H1 (cell line): ENCODE data around the gene ADCY7.

Source experiments
- ASH2L ChIP-seq: fragments of 200-600, 300-600 bp; sonication (generic); IDR thresholded peaks from one replicate; pipeline ENCODE4 v1.7.1; 2017; ENCODE audit warnings: low read length
- CBX8 ChIP-seq: fragments of 300-800, 300-1000 bp; sonication (generic); IDR thresholded peaks from 2 replicates; pipeline ENCODE4 v1.7.1; 2016; ENCODE audit warnings: low read depth, low read length, borderline replicate concordance
- JUND ChIP-seq: IDR thresholded peaks from 2 replicates; pipeline ENCODE4 v1.6.1; 2011; ENCODE audit warnings: mild to moderate bottlenecking, improper control_type of control experiment, low read length
- KDM4A ChIP-seq: IDR thresholded peaks from one replicate; pipeline ENCODE4 v1.7.1; 2012; ENCODE audit warnings: low read depth, mild to moderate bottlenecking, moderate library complexity, low read length, inconsistent platforms; ENCODE audit not compliant: severe bottlenecking
- NRF1 ChIP-seq: IDR thresholded peaks from 2 replicates; pipeline ENCODE4 v1.6.1; 2011; ENCODE audit warnings: mild to moderate bottlenecking, low read depth, low read length, improper control_type of control experiment
- POLR2A ChIP-seq, 2 experiments: IDR thresholded peaks; 1 replicate in 1 of 2; 2 replicates in 1 of 2; pipeline ENCODE4 v1.6.1; 2011; ENCODE audit warnings: low read depth in 2 of 2, low read length in 2 of 2, mild to moderate bottlenecking in 2 of 2; ENCODE audit errors: control extremely low read depth in 1 of 2
- RFX5 ChIP-seq: IDR thresholded peaks from 2 replicates; pipeline ENCODE4 v1.6.1; 2011; ENCODE audit warnings: low read depth, low read length, improper control_type of control experiment, borderline replicate concordance
- SIN3A ChIP-seq, 2 experiments: IDR thresholded peaks in 1 of 2; conservative IDR thresholded peaks in 1 of 2; 2 replicates each; pipeline ENCODE4 v1.6.1; 2011 to 2012; ENCODE audit warnings: low read length in 2 of 2, improper control_type of control experiment in 1 of 2, low read depth in 1 of 2, mild to moderate bottlenecking in 1 of 2
- TEAD4 ChIP-seq: IDR thresholded peaks from 2 replicates; pipeline ENCODE4 v1.6.1; 2012; ENCODE audit warnings: low read depth, low read length, inconsistent platforms, mixed read lengths
- TF ChIP-seq, protein P1 (sequence below), 3 experiments: IDR thresholded peaks; 1 replicate in 2 of 3; 2 replicates in 1 of 3; pipeline versions ENCODE4 v1.5.1 to v1.6.1; 2011; ENCODE audit warnings: low read length in 3 of 3, mild to moderate bottlenecking in 3 of 3, inconsistent platforms in 2 of 3, low read depth in 1 of 3, moderate library complexity in 1 of 3; ENCODE audit not compliant: insufficient read depth in 1 of 3; ENCODE audit errors: control extremely low read depth in 1 of 3

DNA sequence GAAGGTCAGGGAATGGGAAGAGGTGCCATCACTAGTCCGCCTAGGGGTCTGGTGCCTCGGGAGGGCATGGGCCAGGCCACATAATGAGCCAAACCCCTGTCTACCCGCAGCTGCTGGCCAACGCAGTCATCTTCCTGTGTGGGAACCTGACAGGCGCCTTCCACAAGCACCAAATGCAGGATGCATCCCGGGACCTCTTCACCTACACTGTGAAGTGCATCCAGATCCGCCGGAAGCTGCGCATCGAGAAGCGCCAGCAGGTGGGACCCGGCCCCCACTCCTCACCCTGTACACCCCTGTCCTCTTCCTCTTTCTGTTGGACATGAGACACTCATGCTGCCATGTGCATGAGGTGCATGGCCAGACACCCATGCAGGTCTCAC lies 26.2 kb downstream of the ADCY7 start:
- TF ChIP-seq, protein P1, sequence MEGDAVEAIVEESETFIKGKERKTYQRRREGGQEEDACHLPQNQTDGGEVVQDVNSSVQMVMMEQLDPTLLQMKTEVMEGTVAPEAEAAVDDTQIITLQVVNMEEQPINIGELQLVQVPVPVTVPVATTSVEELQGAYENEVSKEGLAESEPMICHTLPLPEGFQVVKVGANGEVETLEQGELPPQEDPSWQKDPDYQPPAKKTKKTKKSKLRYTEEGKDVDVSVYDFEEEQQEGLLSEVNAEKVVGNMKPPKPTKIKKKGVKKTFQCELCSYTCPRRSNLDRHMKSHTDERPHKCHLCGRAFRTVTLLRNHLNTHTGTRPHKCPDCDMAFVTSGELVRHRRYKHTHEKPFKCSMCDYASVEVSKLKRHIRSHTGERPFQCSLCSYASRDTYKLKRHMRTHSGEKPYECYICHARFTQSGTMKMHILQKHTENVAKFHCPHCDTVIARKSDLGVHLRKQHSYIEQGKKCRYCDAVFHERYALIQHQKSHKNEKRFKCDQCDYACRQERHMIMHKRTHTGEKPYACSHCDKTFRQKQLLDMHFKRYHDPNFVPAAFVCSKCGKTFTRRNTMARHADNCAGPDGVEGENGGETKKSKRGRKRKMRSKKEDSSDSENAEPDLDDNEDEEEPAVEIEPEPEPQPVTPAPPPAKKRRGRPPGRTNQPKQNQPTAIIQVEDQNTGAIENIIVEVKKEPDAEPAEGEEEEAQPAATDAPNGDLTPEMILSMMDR (IDR thresholded peaks at IDR 0.05; ENCODE audit: control extremely low read depth in 1 of 3, insufficient read depth in 1 of 3, low read depth in 1 of 3, low read length in 3 of 3): no peak
- TF ChIP-seq ASH2L (no peak), SIN3A (conservative IDR thresholded peaks at IDR 0.05 in 1 of 2, IDR thresholded peaks at IDR 0.05 in 1 of 2; ENCODE audit: low read depth in 1 of 2, low read length in 2 of 2) (no peak), TEAD4 (no peak), CBX8 (no peak), RFX5 (no peak), JUND (no peak), NRF1 (no peak), POLR2A (IDR thresholded peaks at IDR 0.05; ENCODE audit: control extremely low read depth in 1 of 2, low read depth in 2 of 2, low read length in 2 of 2) (no peak), KDM4A (no peak)
